Retinal pigment epithelial cell (primary cell): ENCODE data around the gene ABCD2.
A peak's percentile ranks its signal among the peaks of the same experiment; 100 is the strongest.

Source experiments
- DNase-seq: peaks from one replicate; pipeline ENCODE4 v3.0.0-alpha.2; 2010; ENCODE audit warnings: low read depth
- H3K4me3 ChIP-seq: 2 replicates; pipeline ENCODE4 v1.5.1; 2011; ENCODE audit warnings: mild to moderate bottlenecking, low read length, control low read depth, moderate library complexity
- TF ChIP-seq, protein P1 (sequence below): conservative IDR thresholded peaks from 2 replicates; pipeline ENCODE4 v1.5.1; 2011; ENCODE audit warnings: low read depth, low read length, control low read depth, inconsistent platforms

The ABCD2 gene

DNA sequence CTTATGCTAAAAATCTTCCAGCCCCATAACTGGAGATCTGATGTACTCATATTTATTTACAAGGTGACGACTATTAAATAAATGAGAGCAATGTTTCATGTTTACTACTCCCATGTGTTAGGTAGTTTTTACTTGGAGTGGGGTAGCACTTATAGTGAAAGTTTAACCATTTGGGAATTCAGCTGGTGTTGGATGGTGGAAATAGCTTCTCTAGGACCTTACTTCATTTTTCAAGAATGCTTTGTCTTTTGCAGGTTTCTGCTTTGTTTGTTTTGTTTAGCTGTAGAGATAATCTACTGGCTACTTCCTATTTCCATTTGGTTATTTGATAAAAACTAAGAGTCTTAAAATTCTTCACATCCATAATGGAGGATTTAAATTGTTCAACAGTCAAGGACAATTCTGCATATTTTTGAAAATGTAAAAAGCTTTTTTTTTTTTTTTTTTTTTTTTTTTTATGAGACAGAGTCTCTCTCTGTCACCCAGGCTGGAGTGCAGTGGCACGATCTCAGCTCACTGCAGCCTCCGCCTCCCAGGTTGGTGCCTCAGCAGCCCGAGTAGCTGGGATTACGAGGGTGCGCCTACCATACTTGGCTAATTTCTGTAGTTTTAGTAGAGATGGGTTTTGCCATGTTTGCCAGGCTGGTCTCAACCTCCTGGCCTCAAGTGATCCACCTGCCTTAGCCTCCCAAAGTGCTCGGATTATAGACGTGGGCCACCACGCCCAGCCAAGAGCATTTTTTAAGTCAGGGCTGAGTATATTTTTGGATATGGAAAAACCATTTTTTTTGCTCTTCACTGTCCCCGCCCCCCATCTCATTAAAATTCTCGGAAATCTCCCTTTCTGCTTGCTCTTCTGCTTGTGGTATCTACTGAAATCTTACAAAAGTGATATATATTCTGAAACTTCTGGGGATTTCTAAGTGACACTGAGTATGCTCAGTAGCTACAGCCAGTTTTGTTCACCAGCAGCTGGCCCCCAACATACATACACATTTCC lies 1.4 kb upstream of the ABCD2 start:
- TF ChIP-seq, protein P1, sequence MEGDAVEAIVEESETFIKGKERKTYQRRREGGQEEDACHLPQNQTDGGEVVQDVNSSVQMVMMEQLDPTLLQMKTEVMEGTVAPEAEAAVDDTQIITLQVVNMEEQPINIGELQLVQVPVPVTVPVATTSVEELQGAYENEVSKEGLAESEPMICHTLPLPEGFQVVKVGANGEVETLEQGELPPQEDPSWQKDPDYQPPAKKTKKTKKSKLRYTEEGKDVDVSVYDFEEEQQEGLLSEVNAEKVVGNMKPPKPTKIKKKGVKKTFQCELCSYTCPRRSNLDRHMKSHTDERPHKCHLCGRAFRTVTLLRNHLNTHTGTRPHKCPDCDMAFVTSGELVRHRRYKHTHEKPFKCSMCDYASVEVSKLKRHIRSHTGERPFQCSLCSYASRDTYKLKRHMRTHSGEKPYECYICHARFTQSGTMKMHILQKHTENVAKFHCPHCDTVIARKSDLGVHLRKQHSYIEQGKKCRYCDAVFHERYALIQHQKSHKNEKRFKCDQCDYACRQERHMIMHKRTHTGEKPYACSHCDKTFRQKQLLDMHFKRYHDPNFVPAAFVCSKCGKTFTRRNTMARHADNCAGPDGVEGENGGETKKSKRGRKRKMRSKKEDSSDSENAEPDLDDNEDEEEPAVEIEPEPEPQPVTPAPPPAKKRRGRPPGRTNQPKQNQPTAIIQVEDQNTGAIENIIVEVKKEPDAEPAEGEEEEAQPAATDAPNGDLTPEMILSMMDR: no peak
- H3K4me3 ChIP-seq: peak overlapping the region; percentile 69
- DNase-seq: no peak

DNA sequence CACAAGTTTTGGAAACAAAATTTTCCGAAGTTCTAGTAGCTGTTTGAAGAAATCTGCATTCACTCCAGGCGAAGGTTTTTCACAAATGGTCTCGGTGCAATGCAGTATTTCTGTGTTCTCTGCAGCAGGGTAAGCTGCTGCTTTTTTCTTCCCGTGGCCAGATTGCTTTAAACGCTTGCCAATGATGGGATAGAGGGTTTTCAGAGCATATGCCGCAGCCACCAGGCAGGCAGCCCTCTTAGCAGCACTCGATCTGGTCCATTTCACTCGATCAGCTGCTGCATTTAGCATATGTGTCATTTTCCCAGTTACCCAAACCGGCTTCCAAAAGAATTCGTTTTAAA lies 315 bp downstream of the ABCD2 start:
- DNase-seq: no peak
- TF ChIP-seq, protein P1: no peak
- H3K4me3 ChIP-seq: peak overlapping the region; percentile 69

DNA sequence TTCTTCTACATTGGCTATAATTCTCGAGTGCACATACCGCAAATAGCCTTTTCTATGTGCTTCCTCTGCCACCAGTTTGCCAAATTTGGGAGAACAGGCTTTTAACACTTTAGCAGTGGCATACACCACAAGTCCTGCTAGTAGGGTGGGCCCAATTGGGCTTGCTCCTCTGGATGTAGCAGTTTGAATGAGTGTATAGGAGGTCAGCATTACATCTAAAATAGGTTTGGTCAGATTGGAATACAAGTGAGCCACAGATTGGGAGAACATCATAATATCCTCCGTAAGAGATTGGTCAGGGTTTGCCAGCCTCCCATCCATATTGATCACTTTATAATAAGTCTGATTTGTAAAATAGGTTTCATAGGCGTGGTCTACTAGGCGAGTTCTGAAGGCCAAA lies 902 bp downstream of the ABCD2 start:
- no peak for DNase-seq
- H3K4me3 ChIP-seq: no peak overlapping the region
- TF ChIP-seq, protein P1: no peak

DNA sequence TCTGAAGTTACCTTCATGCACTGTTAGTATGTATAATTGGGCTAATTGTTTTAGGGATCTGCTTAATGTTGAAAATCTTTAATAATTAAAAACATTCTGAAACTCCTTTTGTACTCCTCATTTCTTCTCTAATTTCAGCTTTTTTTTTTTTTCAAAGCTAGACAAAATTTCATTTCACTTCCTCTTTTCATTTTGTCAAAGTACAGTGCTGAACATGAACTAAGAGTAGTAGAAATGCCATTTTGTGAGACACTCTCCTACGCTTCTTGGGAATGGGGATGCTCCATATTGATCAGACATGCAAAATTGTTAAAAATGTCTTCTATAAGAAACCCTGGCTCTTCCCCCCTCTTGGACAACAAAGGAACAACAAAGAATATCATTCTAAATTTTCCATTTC lies 1.7 kb downstream of the ABCD2 start:
- no peak for DNase-seq
- H3K4me3 ChIP-seq: no peak overlapping the region
- TF ChIP-seq, protein P1: no peak

DNA sequence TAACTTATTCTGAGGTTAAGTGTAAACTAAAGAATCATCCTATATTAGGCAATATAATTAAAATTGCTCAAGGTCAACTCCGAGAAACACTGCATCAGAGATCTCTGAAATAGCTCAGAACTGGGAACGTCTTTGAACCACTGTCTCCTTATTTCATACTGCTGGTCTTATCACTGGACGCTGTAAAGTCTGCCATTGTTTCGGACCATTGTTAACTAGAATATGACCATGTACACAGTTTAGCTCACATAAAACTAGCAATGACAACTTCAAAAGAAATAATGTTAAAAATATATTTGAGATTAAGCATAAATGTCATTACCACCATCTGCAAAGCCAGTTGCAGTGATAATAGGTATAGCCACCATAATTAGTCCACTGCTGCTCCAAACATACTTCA lies 2.9 kb downstream of the ABCD2 start:
- H3K4me3 ChIP-seq: no peak overlapping the region
- DNase-seq: no peak
- TF ChIP-seq, protein P1: no peak

DNA sequence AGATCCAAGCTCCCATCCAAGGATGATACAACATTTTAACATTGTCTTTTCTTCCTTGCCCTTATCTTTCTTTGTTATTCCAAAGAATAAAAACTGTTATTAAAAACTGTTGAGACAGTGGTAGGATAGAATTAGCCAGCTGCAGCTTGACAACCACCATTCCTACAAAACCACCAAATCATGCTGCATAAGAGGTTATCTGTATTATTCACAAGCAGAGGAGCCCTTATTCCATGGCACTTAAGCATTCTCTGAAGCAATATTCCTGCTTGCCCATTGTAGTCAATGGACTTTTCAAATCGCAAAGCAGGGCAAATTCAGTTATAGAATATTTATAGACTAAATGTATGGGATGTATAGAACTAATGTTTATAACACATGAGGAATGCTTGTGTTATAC lies 3.4 kb downstream of the ABCD2 start:
- TF ChIP-seq, protein P1: no peak
- H3K4me3 ChIP-seq: no peak overlapping the region
- no peak for DNase-seq

DNA sequence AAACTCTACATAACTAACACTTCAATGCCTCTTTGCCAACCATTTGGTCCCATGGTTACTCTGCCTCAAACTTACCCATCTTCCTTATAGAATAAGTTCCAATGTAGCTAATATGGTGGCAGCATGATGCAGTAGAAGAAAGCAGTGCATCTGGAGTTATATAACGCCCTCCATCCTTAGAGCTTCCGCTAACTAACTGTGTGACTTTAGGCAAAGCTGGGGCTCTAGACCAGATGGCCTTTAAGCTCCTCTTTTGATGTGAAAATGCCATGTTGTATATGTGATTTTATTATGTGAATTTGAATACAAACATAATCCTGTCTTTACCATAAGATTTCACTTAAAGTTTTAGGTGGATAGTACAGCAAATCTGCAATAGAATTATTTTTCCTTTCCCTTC lies 6.1 kb downstream of the ABCD2 start:
- DNase-seq: no peak
- TF ChIP-seq, protein P1: no peak
- H3K4me3 ChIP-seq: no peak overlapping the region
